HepG2 (cell line): ENCODE measurements around the gene PSMB11. TPM values are rescaled to one million over a fixed set of nuclear protein-coding genes. Genes with fewer than 3 reads are reported as not detected.
A peak's percentile ranks its signal among the peaks of the same experiment; 100 is the strongest.

ENCODE experiments used
- GPN1 ChIP-seq: sonication (generic); formaldehyde crosslinking; IDR thresholded peaks from 2 replicates; pipeline ENCODE4 v1.5.1; 2020; ENCODE audit warnings: missing genetic modification reagents, borderline replicate concordance
- HDAC2 ChIP-seq: sonication (generic); formaldehyde crosslinking; IDR thresholded peaks from 2 replicates; pipeline ENCODE4 v1.4.0; 2020; ENCODE audit warnings: missing genetic modification reagents
- HNF1B ChIP-seq: sonication (generic); formaldehyde crosslinking; IDR thresholded peaks from 2 replicates; pipeline ENCODE4 v1.5.1; 2020; ENCODE audit warnings: mild to moderate bottlenecking, moderate library complexity, missing genetic modification reagents
- KLF13 ChIP-seq: sonication (generic); formaldehyde crosslinking; IDR thresholded peaks from 2 replicates; pipeline ENCODE4 v1.4.0; 2020; ENCODE audit warnings: mild to moderate bottlenecking, missing genetic modification reagents
- LBX2 ChIP-seq: sonication (generic); formaldehyde crosslinking; IDR thresholded peaks from 2 replicates; pipeline ENCODE4 v1.5.0; 2020; ENCODE audit warnings: missing genetic modification reagents, mild to moderate bottlenecking, borderline replicate concordance
- POGK ChIP-seq: sonication (generic); formaldehyde crosslinking; conservative IDR thresholded peaks from 2 replicates; pipeline ENCODE4 v1.8.0; 2022; ENCODE audit warnings: mild to moderate bottlenecking, moderate library complexity, missing genetic modification reagents
- PRPF4 ChIP-seq: fragments of 200-400 bp; formaldehyde crosslinking; IDR thresholded peaks from 2 replicates; pipeline ENCODE4 v1.6.1; 2016; ENCODE audit warnings: low read length, low read depth; ENCODE audit not compliant: poor library complexity, severe bottlenecking
- STAG1 ChIP-seq: sonication (generic); formaldehyde crosslinking; IDR thresholded peaks from 2 replicates; pipeline ENCODE4 v1.4.0; 2020; ENCODE audit warnings: missing genetic modification reagents
- TFAP4 ChIP-seq: sonication (generic); IDR thresholded peaks from 2 replicates; pipeline ENCODE4 v1.6.1; 2016; ENCODE audit warnings: low read depth, borderline replicate concordance
- TFDP1 ChIP-seq: IDR thresholded peaks from 2 replicates; pipeline ENCODE4 v1.6.1; 2016; ENCODE audit warnings: missing compliant biosample characterization, missing genetic modification reagents, borderline replicate concordance
- TSC22D2 ChIP-seq: sonication (generic); formaldehyde crosslinking; IDR thresholded peaks from 2 replicates; pipeline ENCODE4 v1.5.1; 2020; ENCODE audit warnings: missing genetic modification reagents, mild to moderate bottlenecking, borderline replicate concordance
- ZBTB44 ChIP-seq: sonication (generic); formaldehyde crosslinking; IDR thresholded peaks from 2 replicates; pipeline ENCODE4 v1.4.0; 2020; ENCODE audit warnings: missing genetic modification reagents
- ZFP62 ChIP-seq: sonication (generic); formaldehyde crosslinking; IDR thresholded peaks from 2 replicates; pipeline ENCODE4 v1.4.0; 2020; ENCODE audit warnings: missing genetic modification reagents
- ZMYM2 ChIP-seq: sonication (generic); formaldehyde crosslinking; IDR thresholded peaks from 2 replicates; pipeline ENCODE4 v1.8.0; 2022; ENCODE audit warnings: mild to moderate bottlenecking, missing genetic modification reagents
- ZNF136 ChIP-seq: sonication (generic); formaldehyde crosslinking; IDR thresholded peaks from 2 replicates; pipeline ENCODE4 v1.8.1; 2022; ENCODE audit warnings: low read depth, mild to moderate bottlenecking, moderate library complexity, missing genetic modification reagents
- ZNF598 ChIP-seq: sonication (generic); formaldehyde crosslinking; IDR thresholded peaks from 2 replicates; pipeline ENCODE4 v1.5.1; 2020; ENCODE audit warnings: mild to moderate bottlenecking, missing genetic modification reagents, borderline replicate concordance
- ZNF704 ChIP-seq: sonication (generic); formaldehyde crosslinking; IDR thresholded peaks from 2 replicates; pipeline ENCODE4 v1.8.1; 2023; ENCODE audit warnings: mild to moderate bottlenecking, inconsistent platforms, moderate library complexity, missing genetic modification reagents, borderline replicate concordance
- ZNF839 ChIP-seq: sonication (generic); formaldehyde crosslinking; IDR thresholded peaks from 2 replicates; pipeline ENCODE4 v1.4.0; 2020; ENCODE audit warnings: missing genetic modification reagents, mild to moderate bottlenecking, borderline replicate concordance
- polyA plus RNA-seq, 8 experiments: library from polyadenylated mRNA; depleted of rRNA in 3 of 8; stranded (reverse) in 7 of 8; unstranded in 1 of 8; fragments of >200 nt; fragmentation: Illumina TruSeq in 4 of 8; extraction: Trizol in 4 of 8; gene quantifications; 2 replicates each; pipeline versions ENCODE4 v1.2.1 to v1.2.3, GENCODE V29; 2011 to 2016; ENCODE audit warnings: low read depth in 4 of 8, missing spikeins in 1 of 8, mixed read lengths in 1 of 8; ENCODE audit not compliant: insufficient read depth in 1 of 8
- total RNA-seq, 5 experiments: library from RNA; depleted of rRNA; stranded (reverse); fragments of >200 nt; fragmentation: Illumina TruSeq; extraction: Trizol; gene quantifications; 2 replicates each; pipeline ENCODE4 v1.2.3, GENCODE V29; 2016; ENCODE audit warnings: low read depth in 1 of 5

PSMB11 gene
- total and polyA plus RNA-seq, 2 of the 13 experiments (the other 11 are each of a cell fraction or from before 2014, with no cell fraction given), result not detected

GRCh38 chr14:23057757-23058653 is 16.0 kb downstream of the PSMB11 start (continued):
- TF ChIP-seq POGK (CRISPR knock-in tag), result peak; percentile 91; the same call in 1 of the 2 replicates
- no peak for TF ChIP-seq ZMYM2 (CRISPR knock-in tag)
- peak; percentile 94 for TF ChIP-seq HNF1B (CRISPR knock-in tag)
- no peak; the same call in 1 of the 2 replicates for TF ChIP-seq KLF13 (CRISPR knock-in tag)
- peak; percentile 97; the same call in 1 of the 2 replicates for TF ChIP-seq ZNF598 (CRISPR knock-in tag)
- 0 out of 2 replicates have a peak, but pooled peaks have one; percentile 67 for TF ChIP-seq ZNF704
- TF ChIP-seq TFDP1 (CRISPR knock-in tag), result peak; percentile 65; the same call in 1 of the 2 replicates
- peak; percentile 2; the same call in 1 of the 2 replicates for TF ChIP-seq TFAP4
- TF ChIP-seq STAG1, result peak; percentile 96
- TF ChIP-seq ZNF839 (CRISPR knock-in tag), result peak; percentile 99; the same call in 1 of the 2 replicates
- peak; percentile 72; the same call in 1 of the 2 replicates for TF ChIP-seq HDAC2 (CRISPR knock-in tag)
- no peak for TF ChIP-seq ZBTB44 (CRISPR knock-in tag)
- TF ChIP-seq TSC22D2 (CRISPR knock-in tag), result peak; percentile 93; the same call in 1 of the 2 replicates
- peak; percentile 26 for TF ChIP-seq PRPF4
- peak; percentile 58; the same call in 1 of the 2 replicates for TF ChIP-seq LBX2 (CRISPR knock-in tag)
- 0 out of 2 replicates have a peak, but pooled peaks have one; percentile 21 for TF ChIP-seq ZNF136 (CRISPR knock-in tag)
- no peak; the same call in 1 of the 2 replicates for TF ChIP-seq ZFP62 (CRISPR knock-in tag)
- no peak; the same call in 1 of the 2 replicates for TF ChIP-seq GPN1 (CRISPR knock-in tag)
